ENCODE data around the gene RAX2.

The RAX2 gene

GRCh38 chr19:3737487-3738205 is 34.4 kb downstream of the RAX2 start:
- H3K9me3 ChIP-seq (ENCODE audit: severe bottlenecking): no peaks in the 10 kb centered on the region
- H3K36me3 ChIP-seq: peaks cover 81% of the 10 kb centered on the region
- TF ChIP-seq CTCF (IDR thresholded peaks at IDR 0.05; ENCODE audit: low read depth, low read length): no peak
- no peak overlapping the region for H3K27ac ChIP-seq
- no peaks in the 10 kb centered on the region for H3K27me3 ChIP-seq (ENCODE audit: insufficient read depth, low read depth, severe bottlenecking)
- H3K4me3 ChIP-seq (ENCODE audit: low read depth, low read length): no peak overlapping the region
- DNase-seq: no peak

DNA sequence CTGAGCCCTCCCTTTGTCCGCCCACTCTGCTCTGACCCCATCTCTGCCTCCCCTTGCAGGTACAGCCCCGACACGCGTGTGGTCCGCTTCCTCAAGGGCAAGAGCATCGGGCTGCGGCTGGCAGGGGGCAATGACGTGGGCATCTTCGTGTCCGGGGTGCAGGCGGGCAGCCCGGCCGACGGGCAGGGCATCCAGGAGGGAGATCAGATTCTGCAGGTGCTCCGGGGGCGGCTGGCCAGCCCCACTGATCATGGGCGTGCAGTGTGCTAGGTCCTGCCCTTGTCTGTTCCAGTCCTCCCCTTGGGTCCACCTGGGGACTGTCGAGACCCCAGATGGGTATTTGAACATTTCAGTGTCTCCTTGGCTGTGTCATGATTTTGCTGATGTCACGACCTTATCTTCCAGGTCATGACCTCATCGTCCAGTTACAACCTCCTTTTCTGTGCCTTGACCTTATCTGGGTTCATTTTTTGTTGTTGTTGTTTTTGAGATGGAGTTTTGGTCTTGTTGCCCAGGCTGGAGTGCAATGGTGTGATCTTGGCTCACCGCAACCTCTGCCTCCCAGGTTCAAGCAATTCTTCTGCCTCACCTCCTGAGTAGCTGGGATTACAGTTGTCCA is 35.8 kb downstream of the RAX2 start:
- no peaks in the 10 kb centered on the region for H3K27me3 ChIP-seq (ENCODE audit: insufficient read depth, low read depth, severe bottlenecking)
- TF ChIP-seq CTCF (IDR thresholded peaks at IDR 0.05; ENCODE audit: low read depth, low read length): no peak
- H3K36me3 ChIP-seq: peaks cover 88% of the 10 kb centered on the region
- peaks cover 3% of the 10 kb centered on the region for H3K9me3 ChIP-seq (ENCODE audit: severe bottlenecking)
- no peak for DNase-seq
- no peak overlapping the region for H3K27ac ChIP-seq
- no peak overlapping the region for H3K4me3 ChIP-seq (ENCODE audit: low read depth, low read length)

GRCh38 chr19:3734310-3734600 is 37.8 kb downstream of the RAX2 start:
- peaks cover 3% of the 10 kb centered on the region for H3K9me3 ChIP-seq (ENCODE audit: severe bottlenecking)
- H3K4me3 ChIP-seq (ENCODE audit: low read depth, low read length): no peak overlapping the region
- H3K27me3 ChIP-seq (ENCODE audit: insufficient read depth, low read depth, severe bottlenecking): no peaks in the 10 kb centered on the region
- no peak overlapping the region for H3K27ac ChIP-seq
- no peak for DNase-seq
- H3K36me3 ChIP-seq: peaks cover 80% of the 10 kb centered on the region
- TF ChIP-seq CTCF (IDR thresholded peaks at IDR 0.05; ENCODE audit: low read depth, low read length): no peak

DNA sequence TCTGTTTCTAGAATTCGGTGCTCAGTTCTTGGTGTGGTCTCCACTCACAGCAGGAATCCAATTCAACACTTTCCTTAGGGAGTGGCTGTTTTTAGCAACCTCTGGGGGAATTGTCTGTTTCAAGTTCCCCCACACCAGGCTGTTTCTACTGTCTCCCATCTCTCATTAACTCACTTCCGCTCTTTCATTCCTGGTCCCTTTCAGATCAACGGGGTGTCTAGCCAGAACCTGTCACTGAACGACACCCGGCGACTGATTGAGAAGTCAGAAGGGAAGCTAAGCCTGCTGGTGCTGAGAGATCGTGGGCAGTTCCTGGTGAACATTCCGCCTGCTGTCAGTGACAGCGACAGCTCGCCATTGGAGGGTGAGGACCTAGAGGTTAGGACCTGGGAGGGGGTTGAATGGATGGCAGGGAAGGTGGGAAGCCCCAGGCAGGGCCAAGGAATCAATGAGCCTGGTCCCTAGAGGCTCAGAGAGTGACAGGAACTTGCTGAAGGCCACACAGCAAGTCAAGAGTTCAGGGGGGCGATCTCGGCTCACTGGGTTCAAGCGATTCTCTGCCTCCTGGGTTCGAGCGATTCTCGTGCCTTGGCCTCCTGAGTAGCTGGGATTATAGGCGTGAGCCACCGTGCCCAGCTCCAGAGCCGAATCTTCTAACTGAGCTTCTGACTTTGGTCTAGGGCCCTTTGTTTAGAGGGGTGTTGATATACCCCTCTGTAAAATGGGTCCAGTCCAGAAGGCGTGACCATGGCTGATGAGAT is 38.3 kb downstream of the RAX2 start:
- H3K27ac ChIP-seq: no peak overlapping the region
- no peak for TF ChIP-seq CTCF (IDR thresholded peaks at IDR 0.05; ENCODE audit: low read depth, low read length)
- no peak overlapping the region for H3K4me3 ChIP-seq (ENCODE audit: low read depth, low read length)
- H3K27me3 ChIP-seq (ENCODE audit: insufficient read depth, low read depth, severe bottlenecking): no peaks in the 10 kb centered on the region
- H3K9me3 ChIP-seq (ENCODE audit: severe bottlenecking): peaks cover 3% of the 10 kb centered on the region
- H3K36me3 ChIP-seq: peaks cover 75% of the 10 kb centered on the region
- DNase-seq: no peak

GRCh38 chr19:3732108-3732507 is 39.9 kb downstream of the RAX2 start:
- no peak overlapping the region for H3K27ac ChIP-seq
- no peaks in the 10 kb centered on the region for H3K27me3 ChIP-seq (ENCODE audit: insufficient read depth, low read depth, severe bottlenecking)
- H3K9me3 ChIP-seq (ENCODE audit: severe bottlenecking): peaks cover 3% of the 10 kb centered on the region
- DNase-seq: no peak
- TF ChIP-seq CTCF (IDR thresholded peaks at IDR 0.05; ENCODE audit: low read depth, low read length): no peak
- H3K36me3 ChIP-seq: peaks cover 61% of the 10 kb centered on the region
- H3K4me3 ChIP-seq (ENCODE audit: low read depth, low read length): no peak overlapping the region
